SK-N-SH treated with all-trans-retinoic acid at 6 μM for 48 hours (cell line): ENCODE measurements around the gene ZNF488.

Experiments
- ATAC-seq: fragments of 200-7000 bp; cut with Tn5 transposase; 3 replicates; pipeline ENCODE4 v1.9.1; 2020; ENCODE audit warnings: mild to moderate bottlenecking, moderate library complexity
- ARNTL ChIP-seq: fragments of 450-650 bp; formaldehyde crosslinking; IDR thresholded peaks from 2 replicates; pipeline ENCODE4 v1.5.0; 2020; ENCODE audit warnings: low read depth, mild to moderate bottlenecking, moderate library complexity, borderline replicate concordance
- BACH2 ChIP-seq: fragments of 250-450 bp; sonication (Bioruptor Pico); IDR thresholded peaks from 2 replicates; pipeline ENCODE4 v1.9.0; 2021; ENCODE audit warnings: mild to moderate bottlenecking, borderline replicate concordance
- CREB5 ChIP-seq: fragments of 250-450 bp; sonication (Bioruptor Pico); IDR thresholded peaks from 2 replicates; pipeline ENCODE4 v1.5.1; 2020; ENCODE audit warnings: low read depth, mild to moderate bottlenecking, moderate library complexity
- CSDC2 ChIP-seq: fragments of 250-450 bp; sonication (Bioruptor Pico); IDR thresholded peaks from 2 replicates; pipeline ENCODE4 v1.5.0; 2020; ENCODE audit warnings: mild to moderate bottlenecking, moderate library complexity
- CSRNP3 ChIP-seq: fragments of 250-450 bp; sonication (Bioruptor Pico); IDR thresholded peaks from 2 replicates; pipeline ENCODE4 v1.5.1; 2021; ENCODE audit warnings: mild to moderate bottlenecking, moderate library complexity
- ESRRG ChIP-seq: fragments of 250-450 bp; sonication (Bioruptor Pico); IDR thresholded peaks from 2 replicates; pipeline ENCODE4 v1.6.1; 2021; ENCODE audit warnings: mild to moderate bottlenecking
- GLIS3 ChIP-seq: fragments of 250-450 bp; sonication (Bioruptor Pico); IDR thresholded peaks from 2 replicates; pipeline ENCODE4 v1.5.0; 2020; ENCODE audit warnings: mild to moderate bottlenecking, moderate library complexity
- ISL1 ChIP-seq: fragments of 250-450 bp; sonication (Bioruptor Pico); IDR thresholded peaks from 2 replicates; pipeline ENCODE4 v2.1.2; 2022; ENCODE audit warnings: mild to moderate bottlenecking, moderate library complexity
- PATZ1 ChIP-seq: fragments of 250-450 bp; sonication (Bioruptor Pico); IDR thresholded peaks from 2 replicates; pipeline ENCODE4 v1.8.0; 2020; ENCODE audit warnings: mild to moderate bottlenecking, moderate library complexity, borderline replicate concordance
- POU6F1 ChIP-seq: fragments of 250-450 bp; sonication (Bioruptor Pico); IDR thresholded peaks from 2 replicates; pipeline ENCODE4 v1.8.0; 2021; ENCODE audit warnings: low read depth, mild to moderate bottlenecking, moderate library complexity, borderline replicate concordance
- PPARA ChIP-seq: fragments of 250-450 bp; sonication (Bioruptor Pico); IDR thresholded peaks from 2 replicates; pipeline ENCODE4 v1.5.0; 2020; ENCODE audit warnings: mild to moderate bottlenecking, borderline replicate concordance
- RARB ChIP-seq: fragments of 250-450 bp; sonication (Bioruptor Pico); IDR thresholded peaks from 2 replicates; pipeline ENCODE4 v1.8.0; 2021; ENCODE audit warnings: mild to moderate bottlenecking, moderate library complexity
- SNAI2 ChIP-seq: fragments of 250-450 bp; sonication (Bioruptor Pico); IDR thresholded peaks from 2 replicates; pipeline ENCODE4 v1.5.0; 2020; ENCODE audit warnings: mild to moderate bottlenecking, moderate library complexity
- TCF4 ChIP-seq: fragments of 250-450 bp; sonication (Bioruptor Pico); IDR thresholded peaks from 2 replicates; pipeline ENCODE4 v1.8.0; 2021; ENCODE audit warnings: mild to moderate bottlenecking, moderate library complexity, borderline replicate concordance
- TOX ChIP-seq: fragments of 250-450 bp; sonication (Bioruptor Pico); IDR thresholded peaks from 2 replicates; pipeline ENCODE4 v1.8.0; 2021; ENCODE audit warnings: mild to moderate bottlenecking, moderate library complexity, borderline replicate concordance
- TSHZ2 ChIP-seq: fragments of 250-450 bp; sonication (Bioruptor Pico); IDR thresholded peaks from 2 replicates; pipeline ENCODE4 v1.5.0; 2020; ENCODE audit warnings: mild to moderate bottlenecking, moderate library complexity
- ZC3H10 ChIP-seq: fragments of 250-450 bp; sonication (Bioruptor Pico); IDR thresholded peaks from 2 replicates; pipeline ENCODE4 v1.5.1; 2021; ENCODE audit warnings: mild to moderate bottlenecking, moderate library complexity
- ZFP3 ChIP-seq: fragments of 250-450 bp; sonication (Bioruptor Pico); IDR thresholded peaks from 2 replicates; pipeline ENCODE4 v1.5.0; 2020; ENCODE audit warnings: mild to moderate bottlenecking, moderate library complexity
- ZNF565 ChIP-seq: fragments of 450-650 bp; formaldehyde crosslinking; conservative IDR thresholded peaks from 2 replicates; pipeline ENCODE4 v1.5.0; 2020; ENCODE audit warnings: low read depth, mild to moderate bottlenecking, moderate library complexity
- ZNF70 ChIP-seq: fragments of 450-650 bp; formaldehyde crosslinking; IDR thresholded peaks from 2 replicates; pipeline ENCODE4 v1.5.0; 2020; ENCODE audit warnings: mild to moderate bottlenecking, moderate library complexity
- ZNF8 ChIP-seq: fragments of 450-650 bp; formaldehyde crosslinking; IDR thresholded peaks from 2 replicates; pipeline ENCODE4 v1.5.0; 2020; ENCODE audit warnings: mild to moderate bottlenecking, moderate library complexity

ZNF488 gene

GRCh38 chr10:47365431-47366180, 18.5 kb downstream of the ZNF488 start:
- TF ChIP-seq GLIS3 (CRISPR knock-in tag): no peak
- TF ChIP-seq ZNF565: no peak
- no peak for TF ChIP-seq PATZ1 (CRISPR knock-in tag)
- no peak for TF ChIP-seq POU6F1 (CRISPR knock-in tag)
- no peak for TF ChIP-seq ZNF8 (CRISPR knock-in tag)
- TF ChIP-seq SNAI2: no peak
- TF ChIP-seq ARNTL (CRISPR knock-in tag): no peak
- no peak for TF ChIP-seq BACH2
- TF ChIP-seq ESRRG (CRISPR knock-in tag): no peak
- TF ChIP-seq RARB (CRISPR knock-in tag): no peak
- TF ChIP-seq CREB5 (CRISPR knock-in tag): no peak
- TF ChIP-seq CSRNP3 (CRISPR knock-in tag): no peak
- no peak for TF ChIP-seq PPARA
- no peak for TF ChIP-seq TOX (CRISPR knock-in tag)
- TF ChIP-seq CSDC2 (CRISPR knock-in tag): no peak
- no peak for TF ChIP-seq ISL1 (CRISPR knock-in tag)
- no peak for TF ChIP-seq ZC3H10 (CRISPR knock-in tag)
- ATAC-seq: no peak

GRCh38 chr10:47364911-47365310, 19.2 kb downstream of the ZNF488 start:
- no peak for ATAC-seq
- TF ChIP-seq CSDC2 (CRISPR knock-in tag): no peak
- TF ChIP-seq TSHZ2 (CRISPR knock-in tag): no peak
- TF ChIP-seq RARB (CRISPR knock-in tag): no peak
- TF ChIP-seq TCF4 (CRISPR knock-in tag): no peak
- no peak for TF ChIP-seq POU6F1 (CRISPR knock-in tag)
- TF ChIP-seq GLIS3 (CRISPR knock-in tag): no peak
- no peak for TF ChIP-seq ISL1 (CRISPR knock-in tag)
- TF ChIP-seq PPARA: no peak
- no peak for TF ChIP-seq ZFP3 (CRISPR knock-in tag)
- TF ChIP-seq ESRRG (CRISPR knock-in tag): no peak
- no peak for TF ChIP-seq ZNF70
- TF ChIP-seq PATZ1 (CRISPR knock-in tag): no peak
- TF ChIP-seq CSRNP3 (CRISPR knock-in tag): no peak
- TF ChIP-seq ARNTL (CRISPR knock-in tag): no peak
- TF ChIP-seq CREB5 (CRISPR knock-in tag): no peak
- TF ChIP-seq ZNF8 (CRISPR knock-in tag): no peak
- TF ChIP-seq ZNF565: no peak
- no peak for TF ChIP-seq SNAI2
- TF ChIP-seq BACH2: no peak
- TF ChIP-seq, all 23 proteins: peak for 0
